Activated naive CD8-positive, alpha-beta T cell treated with anti-CD3 and anti-CD28 coated beads, Interleukin-2, amount 50 U/mL, for 24 hours (primary cell): ENCODE results near the gene NT5C3A.
A peak's percentile ranks its signal among the peaks of the same experiment; 100 is the strongest.

Experiments used
- ATAC-seq: fragments of 150-1000 bp; cut with Tn5 transposase; one replicate; pipeline ENCODE4 v1.10.0; 2021
- DNase-seq: peaks from one replicate; pipeline ENCODE4 v3.0.0; 2021
- H3K27ac Mint-ChIP-seq: one replicate; pipeline ENCODE4 v1.8.0; 2021; ENCODE audit warnings: mild to moderate bottlenecking, mixed read lengths
- H3K27me3 Mint-ChIP-seq: one replicate; pipeline ENCODE4 v1.8.0; 2021; ENCODE audit warnings: mixed read lengths
- H3K36me3 Mint-ChIP-seq: one replicate; pipeline ENCODE4 v1.8.0; 2021; ENCODE audit warnings: low read depth, mixed read lengths
- H3K4me1 Mint-ChIP-seq: one replicate; pipeline ENCODE4 v1.8.0; 2021; ENCODE audit warnings: mixed read lengths
- H3K4me3 Mint-ChIP-seq: one replicate; pipeline ENCODE4 v1.8.0; 2021; ENCODE audit warnings: mild to moderate bottlenecking, moderate library complexity, mixed read lengths
- H3K9me3 Mint-ChIP-seq: one replicate; pipeline ENCODE4 v1.8.0; 2021; ENCODE audit warnings: mixed read lengths

NT5C3A gene

DNA sequence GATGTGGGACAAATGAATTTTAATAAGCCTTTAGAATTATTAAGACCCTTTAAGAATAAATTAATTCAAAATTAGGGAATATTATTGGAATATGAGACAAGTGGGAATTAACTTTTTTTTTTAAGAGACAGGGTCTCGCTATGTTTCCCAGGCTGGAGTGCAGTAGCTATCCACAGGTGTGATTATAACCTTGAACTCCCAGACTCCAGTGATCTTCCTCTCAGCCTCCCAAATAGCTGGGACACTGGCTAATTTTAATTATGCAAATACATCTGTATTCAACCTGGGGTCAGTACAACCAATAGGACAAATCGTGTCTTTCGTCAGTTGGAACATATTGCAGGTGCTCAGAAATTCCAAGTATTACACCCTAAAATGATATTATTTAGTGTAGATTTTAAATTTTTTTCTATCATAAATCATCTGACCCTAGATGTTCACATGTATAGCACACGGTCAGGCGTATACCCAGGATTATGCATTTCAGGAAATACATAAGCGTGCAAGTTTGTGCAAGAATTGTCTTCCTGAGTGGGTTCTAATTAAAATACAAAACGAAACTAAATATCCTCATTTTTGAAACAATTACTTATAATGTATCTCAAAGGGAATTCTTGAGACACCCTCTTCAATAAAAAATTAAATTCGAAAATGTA lies 1.2 kb downstream of the NT5C3A start:
- Mint-ChIP-seq H3K9me3 (peaks cover 8% of the 10 kb centered on the region), H3K27me3 (peaks cover 3% of the 10 kb centered on the region), H3K27ac (peak overlapping the region; percentile 84), H3K36me3 (peaks cover 14% of the 10 kb centered on the region), H3K4me3 (peak overlapping the region; percentile 94), H3K4me1 (peaks cover 42% of the 10 kb centered on the region)
- no peak for ATAC-seq
- DNase-seq: no peak

DNA sequence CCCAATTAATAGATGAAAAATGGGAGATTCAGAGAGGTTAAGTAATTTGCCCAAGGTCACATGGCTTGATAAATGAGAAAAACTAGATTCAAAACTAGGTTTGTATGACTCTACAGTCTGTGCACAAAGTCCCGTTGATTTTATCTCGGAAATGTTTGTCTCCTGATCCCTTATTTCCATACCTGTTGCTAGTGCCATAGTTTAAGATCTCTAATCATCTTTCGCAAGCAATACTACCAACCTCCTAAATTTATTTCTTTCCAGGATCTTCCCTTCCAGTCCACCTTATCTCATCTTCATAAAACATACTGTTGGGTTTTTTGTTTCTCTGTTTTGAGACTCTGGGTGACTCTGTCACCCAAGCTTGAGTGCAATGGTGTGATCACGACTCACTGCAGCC lies 2.9 kb downstream of the NT5C3A start:
- no peak for ATAC-seq
- H3K9me3 Mint-ChIP-seq: no peaks in the 10 kb centered on the region
- no peak overlapping the region for H3K27ac Mint-ChIP-seq
- peak overlapping the region; percentile 3 for H3K4me3 Mint-ChIP-seq
- H3K27me3 Mint-ChIP-seq: no peaks in the 10 kb centered on the region
- peaks cover 58% of the 10 kb centered on the region for H3K4me1 Mint-ChIP-seq
- no peak for DNase-seq
- peaks cover 17% of the 10 kb centered on the region for H3K36me3 Mint-ChIP-seq

GRCh38 chr7:33055158-33055557 lies 7.4 kb downstream of the NT5C3A start:
- peaks cover 17% of the 10 kb centered on the region for H3K36me3 Mint-ChIP-seq
- peak overlapping the region; percentile 6 for H3K4me3 Mint-ChIP-seq
- H3K9me3 Mint-ChIP-seq: no peaks in the 10 kb centered on the region
- DNase-seq: no peak
- ATAC-seq: no peak
- H3K4me1 Mint-ChIP-seq: peaks cover 78% of the 10 kb centered on the region
- H3K27me3 Mint-ChIP-seq: no peaks in the 10 kb centered on the region
- peak overlapping the region; percentile 49 for H3K27ac Mint-ChIP-seq

GRCh38 chr7:33054261-33054964 lies 8.2 kb downstream of the NT5C3A start:
- no peak for DNase-seq
- ATAC-seq: peak; percentile 88
- peaks cover 17% of the 10 kb centered on the region for H3K36me3 Mint-ChIP-seq
- H3K4me1 Mint-ChIP-seq: peaks cover 72% of the 10 kb centered on the region
- no peak overlapping the region for H3K4me3 Mint-ChIP-seq
- H3K27ac Mint-ChIP-seq: peak overlapping the region; percentile 49
- H3K27me3 Mint-ChIP-seq: no peaks in the 10 kb centered on the region
- no peaks in the 10 kb centered on the region for H3K9me3 Mint-ChIP-seq

- H3K27ac Mint-ChIP-seq: peak overlapping the region; percentile 57
- DNase-seq (no peak), ATAC-seq (no peak)
- H3K9me3 Mint-ChIP-seq: no peaks in the 10 kb centered on the region
- no peaks in the 10 kb centered on the region for H3K27me3 Mint-ChIP-seq
- peaks cover 68% of the 10 kb centered on the region for H3K4me1 Mint-ChIP-seq
- H3K36me3 Mint-ChIP-seq: peaks cover 12% of the 10 kb centered on the region
- H3K4me3 Mint-ChIP-seq: no peak overlapping the region
Measured at GRCh38 chr7:33053721-33054120, 8.9 kb downstream of the NT5C3A start.

GRCh38 chr7:33050535-33051318 lies 11.8 kb downstream of the NT5C3A start:
- ATAC-seq (no peak), DNase-seq (no peak)
- Mint-ChIP-seq H3K27ac (peak overlapping the region; percentile 20), H3K9me3 (no peaks in the 10 kb centered on the region), H3K4me3 (no peak overlapping the region), H3K4me1 (peaks cover 59% of the 10 kb centered on the region), H3K36me3 (peaks cover 2% of the 10 kb centered on the region), H3K27me3 (no peaks in the 10 kb centered on the region)

- peaks cover 2% of the 10 kb centered on the region for H3K36me3 Mint-ChIP-seq
- DNase-seq (no peak), ATAC-seq (no peak)
- no peak overlapping the region for H3K27ac Mint-ChIP-seq
- no peaks in the 10 kb centered on the region for H3K9me3 Mint-ChIP-seq
- H3K4me1 Mint-ChIP-seq: peaks cover 49% of the 10 kb centered on the region
- no peaks in the 10 kb centered on the region for H3K27me3 Mint-ChIP-seq
- H3K4me3 Mint-ChIP-seq: no peak overlapping the region
Measured at GRCh38 chr7:33048704-33049103, 13.9 kb downstream of the NT5C3A start.

GRCh38 chr7:33048257-33048656 lies 14.3 kb downstream of the NT5C3A start:
- Mint-ChIP-seq H3K27me3 (no peaks in the 10 kb centered on the region), H3K4me1 (peaks cover 48% of the 10 kb centered on the region), H3K36me3 (peaks cover 2% of the 10 kb centered on the region), H3K9me3 (no peaks in the 10 kb centered on the region), H3K27ac (no peak overlapping the region), H3K4me3 (no peak overlapping the region)
- DNase-seq: no peak
- ATAC-seq: no peak

DNA sequence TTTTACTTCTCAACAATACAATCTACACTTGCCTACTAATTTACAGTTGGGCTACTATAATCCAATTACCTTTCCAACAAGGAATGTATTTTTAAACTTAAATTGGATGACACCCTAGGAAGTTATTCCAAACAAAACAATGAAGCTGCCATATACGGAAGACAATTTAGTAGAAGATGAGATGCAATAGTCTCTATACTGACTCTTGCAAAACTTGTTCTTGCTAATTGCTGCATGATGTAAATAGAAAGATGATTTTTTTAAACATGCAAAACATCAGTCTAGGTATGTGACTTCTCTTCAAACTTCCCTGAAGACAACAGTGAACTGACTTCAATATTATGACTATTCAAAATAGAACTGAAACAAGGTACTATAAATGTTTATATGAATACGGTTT lies 17.6 kb downstream of the NT5C3A start:
- no peaks in the 10 kb centered on the region for H3K9me3 Mint-ChIP-seq
- no peak overlapping the region for H3K4me3 Mint-ChIP-seq
- H3K4me1 Mint-ChIP-seq: peaks cover 38% of the 10 kb centered on the region
- DNase-seq (no peak), ATAC-seq (no peak)
- no peaks in the 10 kb centered on the region for H3K27me3 Mint-ChIP-seq
- peaks cover 2% of the 10 kb centered on the region for H3K36me3 Mint-ChIP-seq
- H3K27ac Mint-ChIP-seq: no peak overlapping the region

GRCh38 chr7:33044401-33044718 lies 18.2 kb downstream of the NT5C3A start:
- Mint-ChIP-seq H3K27me3 (no peaks in the 10 kb centered on the region), H3K27ac (peak overlapping the region; percentile 22), H3K4me1 (peaks cover 44% of the 10 kb centered on the region), H3K4me3 (no peak overlapping the region), H3K36me3 (peaks cover 2% of the 10 kb centered on the region), H3K9me3 (no peaks in the 10 kb centered on the region)
- DNase-seq (no peak), ATAC-seq (no peak)

DNA sequence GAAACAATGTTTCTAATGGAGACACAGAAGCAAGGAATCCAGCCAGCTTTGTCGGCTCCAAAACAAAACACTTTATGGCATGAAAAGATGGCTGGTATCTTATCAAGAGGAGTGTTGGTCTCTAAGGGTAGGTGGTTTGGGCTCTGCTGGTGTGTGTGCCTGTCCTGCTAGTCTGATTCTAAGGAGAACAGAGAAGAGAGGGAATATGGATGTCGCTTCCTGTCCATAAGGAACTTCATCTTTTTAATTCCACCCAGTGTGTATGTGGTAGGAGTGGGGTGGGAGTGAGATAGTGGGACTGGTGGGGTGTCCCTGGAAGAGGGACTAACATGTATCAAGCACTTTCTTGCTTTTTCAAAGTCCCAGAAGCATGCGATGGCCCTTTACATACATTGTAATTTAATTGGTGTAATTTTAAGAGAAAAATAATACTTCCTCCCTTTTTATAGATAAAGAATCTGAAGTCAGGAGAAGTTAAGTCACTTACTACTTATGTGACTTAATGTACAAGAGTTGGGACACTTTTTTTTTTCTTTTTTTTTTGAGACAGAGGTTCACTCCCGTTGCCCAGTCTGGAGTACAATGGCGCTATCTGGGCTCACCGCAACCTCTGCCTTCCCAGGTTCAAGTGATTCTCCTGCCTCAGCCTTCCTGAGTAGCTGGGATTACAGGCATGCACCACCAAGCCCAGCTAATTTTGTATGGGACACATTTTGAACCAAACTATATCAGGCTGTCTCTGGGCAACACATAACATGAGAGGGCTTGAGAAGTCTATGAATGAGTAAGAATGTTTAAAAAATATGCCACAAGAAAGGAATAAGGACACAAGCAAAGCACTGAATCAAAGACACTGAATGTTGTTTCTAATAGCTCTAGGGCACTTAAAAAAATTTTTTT lies 18.8 kb downstream of the NT5C3A start:
- no peaks in the 10 kb centered on the region for H3K9me3 Mint-ChIP-seq
- no peaks in the 10 kb centered on the region for H3K27me3 Mint-ChIP-seq
- H3K4me1 Mint-ChIP-seq: peaks cover 48% of the 10 kb centered on the region
- DNase-seq (no peak), ATAC-seq (no peak)
- H3K4me3 Mint-ChIP-seq: no peak overlapping the region
- H3K27ac Mint-ChIP-seq: peak overlapping the region; percentile 22
- H3K36me3 Mint-ChIP-seq: peaks cover 2% of the 10 kb centered on the region

- no peak overlapping the region for H3K27ac Mint-ChIP-seq
- H3K4me1 Mint-ChIP-seq: peaks cover 54% of the 10 kb centered on the region
- ATAC-seq (no peak), DNase-seq (no peak)
- no peaks in the 10 kb centered on the region for H3K27me3 Mint-ChIP-seq
- H3K4me3 Mint-ChIP-seq: no peak overlapping the region
- peaks cover 4% of the 10 kb centered on the region for H3K36me3 Mint-ChIP-seq
- no peaks in the 10 kb centered on the region for H3K9me3 Mint-ChIP-seq
Measured at GRCh38 chr7:33041631-33042428, 20.7 kb downstream of the NT5C3A start.

DNA sequence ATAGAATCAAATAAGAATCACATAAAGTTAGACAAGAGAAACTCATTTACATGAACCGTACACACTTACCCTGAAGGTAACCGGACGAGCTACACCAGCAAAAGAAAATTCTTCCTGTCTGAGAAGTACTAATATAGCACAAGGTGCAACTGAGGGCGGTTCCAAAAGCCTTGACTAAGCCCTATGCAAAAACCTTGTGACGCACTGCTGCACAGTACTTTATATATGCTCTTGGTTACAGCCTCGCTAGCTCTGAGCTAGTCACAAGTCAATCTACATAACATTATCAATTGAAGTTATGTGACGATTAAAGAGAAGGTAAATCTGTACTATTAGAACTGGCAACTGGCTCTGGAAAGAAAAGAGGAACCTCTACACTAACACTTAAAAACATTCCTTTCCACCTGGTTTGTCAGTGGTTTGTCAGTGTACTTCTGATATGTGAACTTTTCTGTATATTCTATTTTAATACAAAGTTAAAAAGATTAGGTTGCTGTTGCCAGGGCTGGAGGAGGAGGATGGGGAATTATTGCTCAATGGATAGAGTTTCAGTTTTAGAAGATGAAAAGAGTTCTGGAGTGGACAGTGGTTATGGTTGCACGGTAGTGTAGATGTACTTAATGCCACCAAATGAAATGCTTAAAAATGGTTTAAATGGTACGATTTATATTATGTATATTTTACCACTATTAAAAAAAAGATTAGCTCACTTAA lies 21.6 kb downstream of the NT5C3A start:
- H3K4me3 Mint-ChIP-seq: peak overlapping the region; percentile 73
- H3K27ac Mint-ChIP-seq: peak overlapping the region; percentile 89
- H3K27me3 Mint-ChIP-seq: no peaks in the 10 kb centered on the region
- peak; percentile 51 for DNase-seq
- H3K4me1 Mint-ChIP-seq: peaks cover 59% of the 10 kb centered on the region
- peaks cover 6% of the 10 kb centered on the region for H3K36me3 Mint-ChIP-seq
- peak; percentile 100 for ATAC-seq
- H3K9me3 Mint-ChIP-seq: no peaks in the 10 kb centered on the region
